Stomach (tissue), 4 donors: Measurements from ENCODE around the gene FOXP3.

Experiments used
- CTCF ChIP-seq, 7 experiments: fragments of 450-650 bp in 4 of 7; fragments of 200-600 bp in 3 of 7; sonication (generic) in 3 of 7; IDR thresholded peaks; one replicate each; pipeline ENCODE4 v1.5.1; 2016 to 2019; ENCODE audit warnings: antibody characterized with exemption in 7 of 7, control low read depth in 2 of 7, mild to moderate bottlenecking in 1 of 7
- EP300 ChIP-seq: sonication (generic); formaldehyde crosslinking; IDR thresholded peaks from one replicate; pipeline ENCODE4 v1.6.1; 2017; ENCODE audit warnings: antibody characterized with exemption
- POLR2A ChIP-seq, 4 donors: fragments of 450-650 bp; IDR thresholded peaks; one replicate each; pipeline ENCODE4 v1.6.1; 2016; ENCODE audit warnings: antibody characterized with exemption in 4 of 4, control low read depth in 2 of 4, mild to moderate bottlenecking in 1 of 4, moderate library complexity in 1 of 4
- POLR2AphosphoS5 ChIP-seq, 3 donors: sonication (generic); formaldehyde crosslinking; IDR thresholded peaks; one replicate each; pipeline ENCODE4 v1.6.1; 2016; ENCODE audit warnings: antibody characterized with exemption in 3 of 3

- TF ChIP-seq CTCF (IDR thresholded peaks at IDR 0.05) (no peak), POLR2A (IDR thresholded peaks at IDR 0.05) (no peak), POLR2AphosphoS5 (IDR thresholded peaks at IDR 0.05) (no peak), EP300 (no peak)
These were observed 36.8 kb downstream of the FOXP3 start for GRCh38 chrX:49227726-49228125.
